Measurements from ENCODE around the gene ELFN1. TPM values are rescaled to one million over a fixed set of nuclear protein-coding genes. Genes with fewer than 3 reads are reported as not detected.

ELFN1 gene
- polyA plus RNA-seq, 2 donors, result 0.16 to 0.39 TPM

DNA sequence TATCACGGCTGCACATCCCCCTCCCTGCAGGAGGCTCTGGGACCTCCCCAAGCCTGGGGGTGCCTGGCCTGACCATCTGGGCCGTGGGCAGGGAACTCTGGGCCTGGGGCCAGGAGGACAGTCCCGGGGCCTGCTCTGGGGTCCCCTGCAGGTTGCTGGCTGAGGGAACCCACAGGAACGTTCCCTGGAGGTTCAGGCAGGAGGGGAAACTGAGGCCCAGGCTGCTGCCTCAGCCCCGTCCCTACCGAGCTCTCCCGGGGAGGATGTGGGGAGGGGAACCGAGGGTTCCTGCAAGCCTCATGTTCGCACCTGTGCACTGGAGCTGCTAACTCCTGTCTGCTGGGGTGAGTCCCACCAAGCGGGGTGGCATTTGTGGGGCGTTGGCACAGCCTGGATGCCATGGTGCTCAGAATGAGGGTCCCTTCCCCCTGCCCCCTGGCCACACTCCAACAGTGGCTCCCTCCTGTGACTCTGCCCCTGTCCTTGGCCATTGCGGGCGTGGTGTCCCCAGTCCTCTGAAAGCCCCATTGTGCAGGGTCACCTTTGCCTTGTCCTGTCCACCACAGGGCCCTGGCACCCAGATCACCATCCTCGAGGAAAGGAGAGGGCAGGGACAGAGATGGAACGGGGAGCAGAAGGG, 9.4 kb downstream of the ELFN1 start:
- no peaks in the 10 kb centered on the region for H3K4me1 ChIP-seq (ENCODE audit: control insufficient read depth in 2 of 2, insufficient read depth in 2 of 2, low read length in 1 of 2)
- H3K27me3 ChIP-seq (ENCODE audit: control insufficient read depth in 1 of 2, insufficient read depth in 2 of 2, low read length in 2 of 2), result peaks cover 0 to 3% of the 10 kb centered on the region in 2 donors
- H3K36me3 ChIP-seq (ENCODE audit: control insufficient read depth in 2 of 2, insufficient read depth in 2 of 2, low read length in 1 of 2), result no peaks in the 10 kb centered on the region
- WGBS, 2 donors, result 77 to 84% methylated on average over 15 of the region's 15 CpGs
- H3K4me3 ChIP-seq (ENCODE audit: low read depth in 1 of 2, low read length in 2 of 2), result no peak overlapping the region
- H3K27ac ChIP-seq (ENCODE audit: low read depth in 2 of 2, low read length in 1 of 2), result no peak overlapping the region
- peaks cover 0 to 2% of the 10 kb centered on the region in 2 donors for H3K9me3 ChIP-seq (ENCODE audit: control insufficient read depth in 2 of 2, insufficient read depth in 1 of 2, low read depth in 1 of 2, low read length in 1 of 2)

DNA sequence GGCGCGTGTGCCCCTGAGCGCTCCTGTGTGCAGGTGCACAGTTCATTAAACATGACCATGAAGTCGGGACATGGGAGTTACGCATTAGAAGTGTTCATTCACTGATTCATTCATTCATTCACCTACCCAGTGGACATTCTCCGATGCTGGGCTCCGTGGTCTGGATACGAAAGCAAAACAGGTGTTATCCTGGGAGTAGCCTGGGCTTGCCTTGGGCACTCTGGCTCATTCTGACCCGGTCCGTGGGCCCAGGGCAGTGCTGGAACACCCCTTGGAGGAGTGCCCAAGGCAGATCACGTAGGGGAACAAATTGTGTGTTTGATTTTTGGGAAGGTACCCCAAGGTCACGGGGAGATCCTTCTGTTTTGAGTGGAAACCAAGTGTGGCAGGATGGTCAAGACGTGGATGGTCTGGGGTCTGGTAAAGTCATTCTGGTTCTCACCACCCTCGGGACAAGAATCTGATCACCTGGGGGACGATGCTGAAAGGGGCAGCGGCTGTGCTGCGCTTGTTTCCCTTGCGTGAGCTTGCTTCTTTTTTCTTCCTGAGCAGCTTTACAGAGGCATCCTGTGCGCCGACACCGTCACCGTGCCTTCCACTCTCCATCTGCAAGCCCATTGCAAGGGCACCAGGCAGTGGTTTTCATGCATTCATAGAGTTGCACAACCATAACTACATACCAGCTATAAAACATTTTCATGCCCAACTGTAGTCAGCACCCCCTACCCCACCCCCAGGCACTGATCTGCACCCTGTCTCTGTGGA, 10.1 kb downstream of the ELFN1 start:
- Histone ChIP-seq H3K9me3 (ENCODE audit: control insufficient read depth in 2 of 2, insufficient read depth in 1 of 2, low read depth in 1 of 2, low read length in 1 of 2) (peaks cover 0 to 2% of the 10 kb centered on the region in 2 donors), H3K27ac (ENCODE audit: low read depth in 2 of 2, low read length in 1 of 2) (no peak overlapping the region), H3K4me3 (ENCODE audit: low read depth in 1 of 2, low read length in 2 of 2) (no peak overlapping the region), H3K36me3 (ENCODE audit: control insufficient read depth in 2 of 2, insufficient read depth in 2 of 2, low read length in 1 of 2) (no peaks in the 10 kb centered on the region), H3K27me3 (ENCODE audit: control insufficient read depth in 1 of 2, insufficient read depth in 2 of 2, low read length in 2 of 2) (peaks cover 0 to 3% of the 10 kb centered on the region in 2 donors), H3K4me1 (ENCODE audit: control insufficient read depth in 2 of 2, insufficient read depth in 2 of 2, low read length in 1 of 2) (no peaks in the 10 kb centered on the region)
- WGBS, 2 donors, result 87 to 89% methylated on average over 22 of the region's 22 CpGs

DNA sequence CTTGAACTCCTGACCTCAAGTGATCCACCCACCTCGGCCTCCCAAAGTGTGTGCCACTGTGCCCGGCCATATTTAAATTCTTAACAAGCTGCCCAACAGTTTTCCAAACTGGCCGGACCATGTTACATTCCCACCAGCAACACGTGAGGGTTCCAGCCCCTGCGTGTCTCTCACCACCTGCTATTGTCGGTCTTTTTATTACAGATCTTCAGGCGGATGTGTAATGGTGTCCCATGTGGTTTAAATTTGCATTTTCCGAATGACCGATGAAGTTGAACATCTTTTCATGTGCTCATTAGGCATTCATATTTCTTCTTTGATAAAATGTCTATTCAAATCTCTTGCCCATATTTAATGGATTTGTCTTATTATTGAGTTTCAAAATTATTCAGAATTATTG, 11.5 kb downstream of the ELFN1 start:
- 91 to 93% methylated on average over 9 of the region's 9 CpGs for WGBS, 2 donors
- H3K27me3 ChIP-seq (ENCODE audit: control insufficient read depth in 1 of 2, insufficient read depth in 2 of 2, low read length in 2 of 2), result peaks cover 0 to under 1% of the 10 kb centered on the region in 2 donors

DNA sequence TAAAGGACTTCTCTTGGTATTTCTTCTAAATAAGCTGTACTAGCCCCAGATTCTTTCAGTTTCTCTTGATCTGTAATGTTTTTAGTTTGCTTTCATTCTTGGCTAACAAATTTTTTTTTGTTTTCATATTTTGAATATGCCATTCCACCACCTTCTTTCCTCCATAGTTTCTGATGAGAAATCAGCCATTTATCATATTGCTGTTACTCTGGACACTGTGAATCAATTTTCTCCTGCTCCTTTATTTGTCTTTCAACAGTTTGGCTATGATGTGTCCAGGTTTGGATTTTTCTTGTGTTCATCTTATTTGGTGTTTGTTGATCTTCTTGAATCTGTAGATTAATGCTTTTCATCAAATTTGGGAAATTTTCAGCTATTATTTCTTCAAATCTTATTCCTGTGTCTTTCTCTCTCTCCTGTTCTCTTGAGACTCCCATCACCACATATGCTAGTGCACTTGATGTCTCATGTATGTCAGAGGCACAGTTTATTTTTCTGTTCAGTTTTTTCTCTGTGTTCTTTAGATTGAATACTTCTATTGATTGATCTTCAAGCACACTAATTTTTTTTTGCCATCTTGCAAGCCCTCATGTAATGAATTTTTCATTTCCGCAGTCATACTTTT, 15.0 kb downstream of the ELFN1 start:
- Histone ChIP-seq H3K27ac (ENCODE audit: low read depth in 2 of 2, low read length in 1 of 2) (no peak overlapping the region), H3K4me3 (ENCODE audit: low read depth in 1 of 2, low read length in 2 of 2) (no peak overlapping the region), H3K9me3 (ENCODE audit: control insufficient read depth in 2 of 2, insufficient read depth in 1 of 2, low read depth in 1 of 2, low read length in 1 of 2) (peaks cover 0 to 4% of the 10 kb centered on the region in 2 donors), H3K27me3 (ENCODE audit: control insufficient read depth in 1 of 2, insufficient read depth in 2 of 2, low read length in 2 of 2) (peaks cover 0 to 4% of the 10 kb centered on the region in 2 donors), H3K36me3 (ENCODE audit: control insufficient read depth in 2 of 2, insufficient read depth in 2 of 2, low read length in 1 of 2) (no peaks in the 10 kb centered on the region), H3K4me1 (ENCODE audit: control insufficient read depth in 2 of 2, insufficient read depth in 2 of 2, low read length in 1 of 2) (no peaks in the 10 kb centered on the region)
- WGBS, 2 donors, result 93 to 100% methylated on average over 1 of the region's 1 CpG

More for the DNA sequence above, 11.5 kb downstream of the ELFN1 start:
- no peaks in the 10 kb centered on the region for H3K4me1 ChIP-seq (ENCODE audit: control insufficient read depth in 2 of 2, insufficient read depth in 2 of 2, low read length in 1 of 2)
- H3K36me3 ChIP-seq (ENCODE audit: control insufficient read depth in 2 of 2, insufficient read depth in 2 of 2, low read length in 1 of 2), result no peaks in the 10 kb centered on the region
- no peak overlapping the region for H3K27ac ChIP-seq (ENCODE audit: low read depth in 2 of 2, low read length in 1 of 2)
- H3K9me3 ChIP-seq (ENCODE audit: control insufficient read depth in 2 of 2, insufficient read depth in 1 of 2, low read depth in 1 of 2, low read length in 1 of 2), result peaks cover 0 to 2% of the 10 kb centered on the region in 2 donors
- H3K4me3 ChIP-seq (ENCODE audit: low read depth in 1 of 2, low read length in 2 of 2), result no peak overlapping the region

DNA sequence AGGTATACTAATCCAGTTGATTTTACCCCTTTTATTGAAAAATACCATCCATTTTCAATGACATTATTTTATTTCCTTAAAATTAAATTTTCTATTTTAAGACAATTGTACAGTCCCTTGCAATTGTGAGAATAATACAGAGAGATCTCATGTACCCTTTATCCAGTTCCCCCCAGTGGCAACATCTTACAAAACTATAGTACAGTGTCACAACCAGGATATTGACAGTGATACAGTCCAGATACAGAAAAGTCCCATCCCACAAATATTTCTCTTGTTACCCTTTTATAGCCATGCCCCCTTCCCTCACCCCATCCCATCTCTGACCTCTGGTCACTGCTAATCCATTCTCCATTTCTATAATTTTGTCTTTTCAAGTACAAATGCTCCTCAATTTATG, 18.5 kb downstream of the ELFN1 start:
- Histone ChIP-seq H3K36me3 (ENCODE audit: control insufficient read depth in 2 of 2, insufficient read depth in 2 of 2, low read length in 1 of 2) (no peaks in the 10 kb centered on the region), H3K27me3 (ENCODE audit: control insufficient read depth in 1 of 2, insufficient read depth in 2 of 2, low read length in 2 of 2) (peaks cover 0 to 4% of the 10 kb centered on the region in 2 donors), H3K4me1 (ENCODE audit: control insufficient read depth in 2 of 2, insufficient read depth in 2 of 2, low read length in 1 of 2) (peaks cover 0 to 8% of the 10 kb centered on the region in 2 donors)

DNA sequence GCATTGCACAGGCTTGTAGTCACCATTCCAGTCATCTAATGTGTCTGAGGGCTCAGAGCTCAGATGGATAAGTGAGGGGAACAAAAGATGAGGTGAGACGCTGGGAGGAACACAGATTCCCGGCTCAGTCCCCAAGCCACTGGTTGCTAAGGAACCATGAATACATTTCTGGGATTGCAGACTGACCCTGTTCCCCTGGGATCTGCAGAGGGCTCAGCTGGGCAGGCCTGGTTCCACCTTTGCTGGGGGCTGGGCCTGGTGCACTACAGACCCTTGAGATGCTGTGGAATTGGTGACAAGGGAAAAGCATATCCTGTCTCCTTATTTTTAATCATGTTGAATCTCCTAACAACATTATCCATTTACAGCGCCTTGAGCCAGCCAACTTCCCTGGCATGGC, 19.2 kb downstream of the ELFN1 start:
- 81 to 91% methylated on average over 3 of the region's 3 CpGs for WGBS, 2 donors
- H3K27me3 ChIP-seq (ENCODE audit: control insufficient read depth in 1 of 2, insufficient read depth in 2 of 2, low read length in 2 of 2), result peaks cover 0 to 4% of the 10 kb centered on the region in 2 donors

More for the DNA sequence above, 18.5 kb downstream of the ELFN1 start:
- no peak overlapping the region for H3K27ac ChIP-seq (ENCODE audit: low read depth in 2 of 2, low read length in 1 of 2)
- H3K9me3 ChIP-seq (ENCODE audit: control insufficient read depth in 2 of 2, insufficient read depth in 1 of 2, low read depth in 1 of 2, low read length in 1 of 2), result peaks cover 0 to 4% of the 10 kb centered on the region in 2 donors
- H3K4me3 ChIP-seq (ENCODE audit: low read depth in 1 of 2, low read length in 2 of 2), result no peak overlapping the region

DNA sequence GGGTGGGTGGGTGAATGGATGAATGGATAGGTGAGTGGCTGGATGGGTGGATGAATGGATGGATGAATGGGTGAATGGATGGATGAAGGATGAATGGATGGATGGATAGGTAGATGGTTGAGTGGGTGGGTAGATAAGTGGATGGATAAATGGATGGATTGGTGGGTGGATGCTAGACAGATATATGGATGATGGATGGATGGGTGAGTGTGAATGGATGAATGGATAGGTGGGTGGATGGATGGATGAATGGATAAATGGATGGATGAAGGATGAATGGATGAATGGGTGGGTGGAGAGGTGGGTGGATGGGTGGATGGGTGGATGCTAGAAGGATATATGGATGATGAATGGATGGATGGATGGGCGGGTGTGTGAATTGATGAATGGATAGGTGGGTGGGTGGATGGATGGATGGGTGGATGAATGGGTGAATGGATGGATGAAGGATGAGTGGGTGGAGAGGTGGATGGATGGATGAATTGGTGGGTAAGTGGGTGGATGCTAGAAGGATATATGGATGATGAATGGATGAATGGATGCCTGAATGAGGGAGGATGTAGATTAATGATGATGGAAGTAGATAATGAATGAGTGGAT, 20.4 kb downstream of the ELFN1 start:
- H3K9me3 ChIP-seq (ENCODE audit: control insufficient read depth in 2 of 2, insufficient read depth in 1 of 2, low read depth in 1 of 2, low read length in 1 of 2), result peaks cover 0 to 3% of the 10 kb centered on the region in 2 donors
- peaks cover 0 to 4% of the 10 kb centered on the region in 2 donors for H3K27me3 ChIP-seq (ENCODE audit: control insufficient read depth in 1 of 2, insufficient read depth in 2 of 2, low read length in 2 of 2)
- 93 to 100% methylated on average over 1 of the region's 1 CpG for WGBS, 2 donors
- H3K36me3 ChIP-seq (ENCODE audit: control insufficient read depth in 2 of 2, insufficient read depth in 2 of 2, low read length in 1 of 2), result no peaks in the 10 kb centered on the region
- peaks cover 0 to 8% of the 10 kb centered on the region in 2 donors for H3K4me1 ChIP-seq (ENCODE audit: control insufficient read depth in 2 of 2, insufficient read depth in 2 of 2, low read length in 1 of 2)
- H3K4me3 ChIP-seq (ENCODE audit: low read depth in 1 of 2, low read length in 2 of 2), result no peak overlapping the region
- no peak overlapping the region for H3K27ac ChIP-seq (ENCODE audit: low read depth in 2 of 2, low read length in 1 of 2)

More for the DNA sequence above, 19.2 kb downstream of the ELFN1 start:
- H3K4me1 ChIP-seq (ENCODE audit: control insufficient read depth in 2 of 2, insufficient read depth in 2 of 2, low read length in 1 of 2), result peaks cover 0 to 8% of the 10 kb centered on the region in 2 donors
- no peak overlapping the region for H3K4me3 ChIP-seq (ENCODE audit: low read depth in 1 of 2, low read length in 2 of 2)
- H3K36me3 ChIP-seq (ENCODE audit: control insufficient read depth in 2 of 2, insufficient read depth in 2 of 2, low read length in 1 of 2), result no peaks in the 10 kb centered on the region
- H3K9me3 ChIP-seq (ENCODE audit: control insufficient read depth in 2 of 2, insufficient read depth in 1 of 2, low read depth in 1 of 2, low read length in 1 of 2), result peaks cover 0 to 3% of the 10 kb centered on the region in 2 donors
- H3K27ac ChIP-seq (ENCODE audit: low read depth in 2 of 2, low read length in 1 of 2), result no peak overlapping the region

DNA sequence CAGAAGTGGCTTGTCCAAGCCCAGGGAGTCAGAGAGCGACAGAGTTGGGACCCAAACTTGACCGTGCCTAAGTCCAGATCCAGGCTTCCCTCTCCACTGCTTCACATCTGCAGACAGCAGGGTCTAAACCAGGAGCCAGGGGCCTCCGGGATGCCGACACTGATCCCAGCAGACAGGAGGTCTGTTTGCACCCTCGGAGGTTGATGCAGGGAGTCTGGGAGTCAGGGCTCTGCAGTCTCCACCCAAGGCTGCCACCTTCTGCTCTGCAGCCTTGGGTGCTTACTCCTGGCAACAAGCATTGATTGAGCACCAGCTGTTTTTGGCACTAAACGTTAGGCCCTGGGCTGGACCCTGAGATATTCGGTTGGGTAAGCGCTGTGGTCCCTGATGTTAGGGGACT, 21.0 kb downstream of the ELFN1 start:
- Histone ChIP-seq H3K27me3 (ENCODE audit: control insufficient read depth in 1 of 2, insufficient read depth in 2 of 2, low read length in 2 of 2) (peaks cover 0 to 4% of the 10 kb centered on the region in 2 donors), H3K4me1 (ENCODE audit: control insufficient read depth in 2 of 2, insufficient read depth in 2 of 2, low read length in 1 of 2) (peaks cover 0 to 8% of the 10 kb centered on the region in 2 donors), H3K4me3 (ENCODE audit: low read depth in 1 of 2, low read length in 2 of 2) (no peak overlapping the region), H3K27ac (ENCODE audit: low read depth in 2 of 2, low read length in 1 of 2) (no peak overlapping the region), H3K36me3 (ENCODE audit: control insufficient read depth in 2 of 2, insufficient read depth in 2 of 2, low read length in 1 of 2) (no peaks in the 10 kb centered on the region), H3K9me3 (ENCODE audit: control insufficient read depth in 2 of 2, insufficient read depth in 1 of 2, low read depth in 1 of 2, low read length in 1 of 2) (peaks cover 0 to 3% of the 10 kb centered on the region in 2 donors)
- 80 to 85% methylated on average over 8 of the region's 8 CpGs for WGBS, 2 donors

Measured in esophagus (tissue), 2 donors.